ENCODE results near the gene RAD21L1.

DNA sequence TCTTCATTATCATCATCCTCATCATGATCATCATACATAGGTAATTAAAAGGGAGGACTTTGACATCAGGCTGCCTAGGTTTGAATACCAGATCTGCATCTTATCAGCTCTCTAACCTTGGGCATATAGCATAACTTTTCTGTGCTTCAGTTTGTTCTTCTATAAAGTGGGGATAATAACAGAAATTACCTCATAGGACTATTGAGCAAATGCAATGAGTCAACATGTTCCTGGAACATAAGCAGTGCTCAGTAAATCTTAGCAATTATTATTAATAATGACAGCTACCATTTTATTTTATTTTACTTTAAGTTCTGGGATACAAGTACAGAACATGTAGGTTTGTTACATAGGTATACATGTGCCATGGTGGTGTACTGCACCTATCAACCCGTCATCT is 15.3 kb upstream of the RAD21L1 start:
- no peak for TF ChIP-seq POLR2A (IDR thresholded peaks at IDR 0.05; ENCODE audit: extremely low read depth, insufficient read length)
- TF ChIP-seq, protein P1, sequence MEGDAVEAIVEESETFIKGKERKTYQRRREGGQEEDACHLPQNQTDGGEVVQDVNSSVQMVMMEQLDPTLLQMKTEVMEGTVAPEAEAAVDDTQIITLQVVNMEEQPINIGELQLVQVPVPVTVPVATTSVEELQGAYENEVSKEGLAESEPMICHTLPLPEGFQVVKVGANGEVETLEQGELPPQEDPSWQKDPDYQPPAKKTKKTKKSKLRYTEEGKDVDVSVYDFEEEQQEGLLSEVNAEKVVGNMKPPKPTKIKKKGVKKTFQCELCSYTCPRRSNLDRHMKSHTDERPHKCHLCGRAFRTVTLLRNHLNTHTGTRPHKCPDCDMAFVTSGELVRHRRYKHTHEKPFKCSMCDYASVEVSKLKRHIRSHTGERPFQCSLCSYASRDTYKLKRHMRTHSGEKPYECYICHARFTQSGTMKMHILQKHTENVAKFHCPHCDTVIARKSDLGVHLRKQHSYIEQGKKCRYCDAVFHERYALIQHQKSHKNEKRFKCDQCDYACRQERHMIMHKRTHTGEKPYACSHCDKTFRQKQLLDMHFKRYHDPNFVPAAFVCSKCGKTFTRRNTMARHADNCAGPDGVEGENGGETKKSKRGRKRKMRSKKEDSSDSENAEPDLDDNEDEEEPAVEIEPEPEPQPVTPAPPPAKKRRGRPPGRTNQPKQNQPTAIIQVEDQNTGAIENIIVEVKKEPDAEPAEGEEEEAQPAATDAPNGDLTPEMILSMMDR (IDR thresholded peaks at IDR 0.05; ENCODE audit: low read depth, low read length) = no peak
- TF ChIP-seq MAX (IDR thresholded peaks at IDR 0.05; ENCODE audit: low read depth, low read length) = no peak
